Measurements from ENCODE around the gene HNRNPR. TPM values are rescaled to one million over a fixed set of nuclear protein-coding genes. Genes with fewer than 3 reads are reported as not detected.

The HNRNPR gene
- total RNA-seq, 1 donor from 2014 or later, result 146 TPM

- DNase-seq (ENCODE audit: low spot score), result no peak
- no peaks in the 10 kb centered on the region for H3K9me3 Mint-ChIP-seq (ENCODE audit: unreplicated experiment)
- H3K4me1 Mint-ChIP-seq (ENCODE audit: unreplicated experiment), result no peaks in the 10 kb centered on the region
- H3K36me3 Mint-ChIP-seq (ENCODE audit: low read depth, unreplicated experiment), result peaks cover 8% of the 10 kb centered on the region
- no peak for TF ChIP-seq CTCF (IDR thresholded peaks at IDR 0.05; ENCODE audit: unreplicated experiment)
- H3K4me3 Mint-ChIP-seq (ENCODE audit: unreplicated experiment), result no peak overlapping the region
- peaks cover 2% of the 10 kb centered on the region for H3K27me3 Mint-ChIP-seq (ENCODE audit: unreplicated experiment)
- no peak overlapping the region for H3K27ac Mint-ChIP-seq (ENCODE audit: unreplicated experiment)
Measured at GRCh38 chr1:23296931-23297330, 47.2 kb downstream of the HNRNPR start.

GRCh38 chr1:23291706-23292105 lies 52.4 kb downstream of the HNRNPR start:
- Mint-ChIP-seq H3K36me3 (ENCODE audit: low read depth, unreplicated experiment) (peaks cover 3% of the 10 kb centered on the region), H3K4me1 (ENCODE audit: unreplicated experiment) (no peaks in the 10 kb centered on the region), H3K27me3 (ENCODE audit: unreplicated experiment) (no peaks in the 10 kb centered on the region), H3K4me3 (ENCODE audit: unreplicated experiment) (no peak overlapping the region), H3K9me3 (ENCODE audit: unreplicated experiment) (no peaks in the 10 kb centered on the region), H3K27ac (ENCODE audit: unreplicated experiment) (no peak overlapping the region)
- no peak for TF ChIP-seq CTCF (IDR thresholded peaks at IDR 0.05; ENCODE audit: unreplicated experiment)
- DNase-seq (ENCODE audit: low spot score), result no peak

- no peaks in the 10 kb centered on the region for H3K27me3 Mint-ChIP-seq (ENCODE audit: unreplicated experiment)
- no peaks in the 10 kb centered on the region for H3K4me1 Mint-ChIP-seq (ENCODE audit: unreplicated experiment)
- no peaks in the 10 kb centered on the region for H3K9me3 Mint-ChIP-seq (ENCODE audit: unreplicated experiment)
- DNase-seq (ENCODE audit: low spot score), result no peak
- no peak overlapping the region for H3K27ac Mint-ChIP-seq (ENCODE audit: unreplicated experiment)
- H3K4me3 Mint-ChIP-seq (ENCODE audit: unreplicated experiment), result no peak overlapping the region
- peaks cover 3% of the 10 kb centered on the region for H3K36me3 Mint-ChIP-seq (ENCODE audit: low read depth, unreplicated experiment)
- no peak for TF ChIP-seq CTCF (IDR thresholded peaks at IDR 0.05; ENCODE audit: unreplicated experiment)
Measured at GRCh38 chr1:23290836-23291565, 53.1 kb downstream of the HNRNPR start.

- no peak for TF ChIP-seq CTCF (IDR thresholded peaks at IDR 0.05; ENCODE audit: unreplicated experiment)
- DNase-seq (ENCODE audit: low spot score), result no peak
- Mint-ChIP-seq H3K27ac (ENCODE audit: unreplicated experiment) (no peak overlapping the region), H3K4me1 (ENCODE audit: unreplicated experiment) (no peaks in the 10 kb centered on the region), H3K27me3 (ENCODE audit: unreplicated experiment) (no peaks in the 10 kb centered on the region), H3K4me3 (ENCODE audit: unreplicated experiment) (no peak overlapping the region), H3K36me3 (ENCODE audit: low read depth, unreplicated experiment) (peaks cover 11% of the 10 kb centered on the region), H3K9me3 (ENCODE audit: unreplicated experiment) (no peaks in the 10 kb centered on the region)
Measured at GRCh38 chr1:23288671-23289070, 55.4 kb downstream of the HNRNPR start.

- DNase-seq (ENCODE audit: low spot score), result no peak
- Mint-ChIP-seq H3K27ac (ENCODE audit: unreplicated experiment) (no peak overlapping the region), H3K27me3 (ENCODE audit: unreplicated experiment) (no peaks in the 10 kb centered on the region), H3K9me3 (ENCODE audit: unreplicated experiment) (no peaks in the 10 kb centered on the region), H3K4me3 (ENCODE audit: unreplicated experiment) (no peak overlapping the region), H3K36me3 (ENCODE audit: low read depth, unreplicated experiment) (peaks cover 11% of the 10 kb centered on the region), H3K4me1 (ENCODE audit: unreplicated experiment) (no peaks in the 10 kb centered on the region)
- no peak for TF ChIP-seq CTCF (IDR thresholded peaks at IDR 0.05; ENCODE audit: unreplicated experiment)
Measured at GRCh38 chr1:23288201-23288600, 55.9 kb downstream of the HNRNPR start.

Data from endothelial cell (in vitro differentiated cells).